H9 (cell line): ENCODE results near the gene PHF1. TPM values are rescaled to one million over a fixed set of nuclear protein-coding genes. Genes with fewer than 3 reads are reported as not detected.

ENCODE experiments used
- DNase-seq: peaks from one replicate; pipeline ENCODE4 v3.0.0-alpha.2; 2017
- H2AFZ ChIP-seq: one replicate; pipeline ENCODE4 v1.6.1; 2013; ENCODE audit warnings: mild to moderate bottlenecking, low read length, control low read depth, moderate library complexity
- H2AK5ac ChIP-seq: 2 replicates; pipeline ENCODE4 v1.6.1; 2013; ENCODE audit warnings: low read length, control low read depth, mixed read lengths; ENCODE audit not compliant: insufficient read length
- H2BK120ac ChIP-seq: one replicate; pipeline ENCODE4 v1.6.1; 2013; ENCODE audit warnings: low read depth, mild to moderate bottlenecking, low read length, control low read depth, inconsistent platforms; ENCODE audit not compliant: poor library complexity, severe bottlenecking
- H2BK12ac ChIP-seq: 2 replicates; pipeline ENCODE4 v1.6.1; 2013; ENCODE audit warnings: low read length, control low read depth, mixed read lengths, low read depth; ENCODE audit not compliant: insufficient read length
- H2BK15ac ChIP-seq: 2 replicates; pipeline ENCODE4 v1.6.1; 2013; ENCODE audit warnings: low read depth, low read length, control low read depth
- H2BK20ac ChIP-seq: one replicate; pipeline ENCODE4 v1.6.1; 2013; ENCODE audit warnings: low read depth, mild to moderate bottlenecking, low read length, control low read depth, inconsistent platforms; ENCODE audit not compliant: poor library complexity, severe bottlenecking
- H2BK5ac ChIP-seq: 2 replicates; pipeline ENCODE4 v1.6.1; 2013; ENCODE audit warnings: low read length, control low read depth, mixed read lengths; ENCODE audit not compliant: insufficient read length
- H3K14ac ChIP-seq: 2 replicates; pipeline ENCODE4 v1.6.1; 2013; ENCODE audit warnings: low read length, control low read depth; ENCODE audit not compliant: insufficient read depth
- H3K18ac ChIP-seq: 2 replicates; pipeline ENCODE4 v1.6.1; 2013; ENCODE audit warnings: low read depth, mild to moderate bottlenecking, mixed read lengths, low read length, control low read depth; ENCODE audit not compliant: insufficient read length
- H3K23ac ChIP-seq: 2 replicates; pipeline ENCODE4 v1.6.1; 2013; ENCODE audit warnings: low read length, control low read depth, mixed read lengths, low read depth; ENCODE audit not compliant: insufficient read length
- H3K23me2 ChIP-seq: 2 replicates; pipeline ENCODE4 v1.6.1; 2013; ENCODE audit warnings: low read depth, mild to moderate bottlenecking, mixed read lengths, low read length, control low read depth; ENCODE audit not compliant: insufficient read length, poor library complexity, severe bottlenecking
- H3K27ac ChIP-seq: 2 replicates; pipeline ENCODE4 v1.5.1; 2013; ENCODE audit warnings: low read length, control low read depth, mixed read lengths, low read depth; ENCODE audit not compliant: insufficient read length
- H3K27me3 ChIP-seq: 2 replicates; pipeline ENCODE4 v1.6.1; 2013; ENCODE audit warnings: low read length, control low read depth, inconsistent platforms; ENCODE audit not compliant: insufficient read depth
- H3K4ac ChIP-seq: 2 replicates; pipeline ENCODE4 v1.6.1; 2013; ENCODE audit warnings: low read depth, mild to moderate bottlenecking, control low read depth, inconsistent platforms, low read length, moderate library complexity
- H3K4me1 ChIP-seq: 2 replicates; pipeline ENCODE4 v1.6.1; 2013; ENCODE audit warnings: low read length, control low read depth, inconsistent platforms; ENCODE audit not compliant: insufficient read depth
- H3K4me2 ChIP-seq: 2 replicates; pipeline ENCODE4 v1.6.1; 2013; ENCODE audit warnings: low read length, control low read depth, mixed read lengths; ENCODE audit not compliant: insufficient read length, insufficient read depth
- H3K56ac ChIP-seq: 2 replicates; pipeline ENCODE4 v1.6.1; 2013; ENCODE audit warnings: low read depth, mild to moderate bottlenecking, mixed read lengths, low read length, control low read depth; ENCODE audit not compliant: insufficient read length
- H3K79me1 ChIP-seq: 2 replicates; pipeline ENCODE4 v1.6.1; 2013; ENCODE audit warnings: low read depth, mild to moderate bottlenecking, moderate library complexity, low read length, control low read depth, inconsistent platforms; ENCODE audit not compliant: insufficient read depth, poor library complexity, severe bottlenecking
- H3K79me2 ChIP-seq: 2 replicates; pipeline ENCODE4 v1.6.1; 2013; ENCODE audit warnings: low read length, control low read depth, inconsistent platforms; ENCODE audit not compliant: insufficient read depth
- H3K9ac ChIP-seq: 2 replicates; pipeline ENCODE4 v1.6.1; 2013; ENCODE audit warnings: low read length, control low read depth, mixed read lengths; ENCODE audit not compliant: insufficient read length; ENCODE audit errors: extremely low read depth
- H3K9me3 ChIP-seq: one replicate; pipeline ENCODE4 v1.6.1; 2013; ENCODE audit warnings: low read depth, low read length, inconsistent platforms; ENCODE audit not compliant: control insufficient read depth
- H3T11ph ChIP-seq: one replicate; pipeline ENCODE4 v1.6.1; 2013; ENCODE audit warnings: mild to moderate bottlenecking, low read length, control low read depth, inconsistent platforms
- H4K20me1 ChIP-seq: one replicate; pipeline ENCODE4 v1.6.1; 2013; ENCODE audit not compliant: control insufficient read depth, insufficient read length, insufficient read depth
- H4K5ac ChIP-seq: 2 replicates; pipeline ENCODE4 v1.6.1; 2013; ENCODE audit warnings: low read depth, mild to moderate bottlenecking, mixed read lengths, low read length, control low read depth; ENCODE audit not compliant: insufficient read length
- H4K8ac ChIP-seq: replicated peaks from 2 replicates; pipeline ENCODE4 v1.6.1; 2013; ENCODE audit warnings: low read length, control low read depth, mixed read lengths, low read depth; ENCODE audit not compliant: insufficient read length
- H4K91ac ChIP-seq: 2 replicates; pipeline ENCODE4 v1.6.1; 2013; ENCODE audit warnings: low read depth, mild to moderate bottlenecking, moderate library complexity, mixed read lengths, low read length, control low read depth; ENCODE audit not compliant: insufficient read length
- H3K27ac Mint-ChIP-seq, 3 experiments: 2 replicates in 2 of 3; 3 replicates in 1 of 3; pipeline ENCODE4 v1.8.0; 2020 to 2021; ENCODE audit warnings: mixed read lengths in 3 of 3, mild to moderate bottlenecking in 1 of 3, moderate library complexity in 1 of 3
- H3K27me3 Mint-ChIP-seq: 2 replicates; pipeline ENCODE4 v1.8.0; 2021; ENCODE audit warnings: low read depth, mild to moderate bottlenecking, moderate library complexity, mixed read lengths
- H3K36me3 Mint-ChIP-seq, 3 experiments: 2 replicates in 2 of 3; 3 replicates in 1 of 3; pipeline ENCODE4 v1.8.0; 2020 to 2021; ENCODE audit warnings: low read depth in 3 of 3, mixed read lengths in 3 of 3; ENCODE audit not compliant: insufficient read depth in 1 of 3
- H3K4me1 Mint-ChIP-seq, 2 experiments: 2 replicates each; pipeline ENCODE4 v1.8.0; 2020; ENCODE audit warnings: mixed read lengths in 2 of 2
- H3K4me3 Mint-ChIP-seq, 2 experiments: 2 replicates in 1 of 2; 3 replicates in 1 of 2; pipeline ENCODE4 v1.8.0; 2020 to 2021; ENCODE audit warnings: mild to moderate bottlenecking in 2 of 2, mixed read lengths in 2 of 2, moderate library complexity in 1 of 2
- H3K9me3 Mint-ChIP-seq, 2 experiments: 2 replicates in 1 of 2; 3 replicates in 1 of 2; pipeline ENCODE4 v1.8.0; 2020; ENCODE audit warnings: mild to moderate bottlenecking in 2 of 2, mixed read lengths in 2 of 2, moderate library complexity in 1 of 2
- CTCF ChIP-seq: fragments of 200-600 bp; sonication (generic); conservative IDR thresholded peaks from 3 replicates; pipeline ENCODE4 v1.8.0; 2021; ENCODE audit warnings: antibody characterized with exemption, mild to moderate bottlenecking
- WGBS: extraction: QIAGEN DNeasy Blood & Tissue Kit; methylation state at CpG from one replicate; pipeline ENCODE4 v1.1.7; 2013; ENCODE audit warnings: missing lambda C conversion rate, low lambda C conversion rate, mixed read lengths; ENCODE audit not compliant: insufficient read length; ENCODE audit errors: extremely low coverage; 5-methylcytosine and 5-hydroxymethylcytosine counted together
- total RNA-seq: library from RNA; stranded (reverse); gene quantifications from 2 replicates; pipeline ENCODE4 v1.2.1, GENCODE V29; 2021

PHF1 gene
- total RNA-seq, 1 experiment from 2014 or later = 56.8 TPM

- Histone ChIP-seq H2AFZ (no peak overlapping the region), H2BK5ac (no peak overlapping the region), H2BK15ac (no peak overlapping the region), H3K4me1 (no peaks in the 10 kb centered on the region; the same call in 1 of the 2 replicates), H3K79me2 (no peaks in the 10 kb centered on the region), H3K23me2 (no peaks in the 10 kb centered on the region), H4K5ac (no peak overlapping the region), H3K9me3 (no peaks in the 10 kb centered on the region), H3K4ac (no peak overlapping the region), H4K20me1 (no peaks in the 10 kb centered on the region), H3K27ac (no peak overlapping the region), H3K18ac (no peak overlapping the region), H3K56ac (no peak overlapping the region), H3K9ac (no peak overlapping the region), H3K14ac (no peak overlapping the region), H3K4me2 (no peak overlapping the region), H3K27me3 (no peaks in the 10 kb centered on the region), H2AK5ac (no peak overlapping the region), H4K8ac (no peak overlapping the region), H3K79me1 (no peaks in the 10 kb centered on the region), H3T11ph (no peak overlapping the region), H3K23ac (no peak overlapping the region), H4K91ac (no peak overlapping the region), H2BK20ac (no peak overlapping the region), H2BK12ac (no peak overlapping the region), H2BK120ac (no peak overlapping the region)
- WGBS = no CpG with 5 or more reads among the region's 8 CpGs
- Mint-ChIP-seq H3K4me3 (no peak overlapping the region), H3K27me3 (no peaks in the 10 kb centered on the region), H3K9me3 (no peaks in the 10 kb centered on the region), H3K27ac (peak overlapping the region in 1 of 3 experiments; percentile 88; a peak in 3 of 7 replicates), H3K4me1 (peaks cover 28 to 37% of the 10 kb centered on the region in 2 experiments), H3K36me3 (no peaks in the 10 kb centered on the region)
- DNase-seq = no peak
- TF ChIP-seq CTCF = no peak
These were observed 36.6 kb upstream of the PHF1 start for GRCh38 chr6:33373960-33374910.
